DOHH2 (cell line): ENCODE measurements around the gene FUT6.

ENCODE experiments used
- H3F3A ChIP-seq: fragments of 200-600 bp; sonication (generic), shearing (Covaris generic); 2 replicates; pipeline ENCODE4 v1.6.0; 2016; ENCODE audit warnings: antibody characterized with exemption, mild to moderate bottlenecking; ENCODE audit not compliant: control insufficient read depth, insufficient read depth
- H3K27ac ChIP-seq: fragments of 200-600 bp; sonication (generic); 2 replicates; pipeline ENCODE4 v1.5.1; 2014; ENCODE audit warnings: low read depth, mild to moderate bottlenecking, low read length, moderate library complexity
- H3K27me3 ChIP-seq: fragments of 200-600 bp; sonication (generic); 2 replicates; pipeline ENCODE4 v1.6.1; 2014; ENCODE audit warnings: mild to moderate bottlenecking, low read length, mixed read lengths; ENCODE audit not compliant: control insufficient read depth
- H3K36me3 ChIP-seq: fragments of 200-600 bp; sonication (generic); 2 replicates; pipeline ENCODE4 v1.6.1; 2014; ENCODE audit warnings: mild to moderate bottlenecking, low read length, moderate library complexity, mixed read lengths; ENCODE audit not compliant: control insufficient read depth
- H3K4me1 ChIP-seq: fragments of 200-600 bp; sonication (generic); 2 replicates; pipeline ENCODE4 v1.6.1; 2014; ENCODE audit warnings: mild to moderate bottlenecking, low read length, mixed read lengths; ENCODE audit not compliant: control insufficient read depth
- H3K4me2 ChIP-seq: fragments of 200-600 bp; sonication (generic); 2 replicates; pipeline ENCODE4 v1.6.0; 2014; ENCODE audit warnings: mild to moderate bottlenecking, low read length, moderate library complexity
- H3K4me3 ChIP-seq: fragments of 200-600 bp; sonication (generic); 2 replicates; pipeline ENCODE4 v1.5.1; 2014; ENCODE audit warnings: mild to moderate bottlenecking, low read length, mixed read lengths
- H3K79me2 ChIP-seq: fragments of 200-600 bp; sonication (generic); 2 replicates; pipeline ENCODE4 v1.6.1; 2014; ENCODE audit warnings: mild to moderate bottlenecking, low read length, mixed read lengths; ENCODE audit not compliant: control insufficient read depth
- H3K9me2 ChIP-seq: fragments of 200-600 bp; sonication (generic); replicated peaks from 2 replicates; pipeline ENCODE4 v1.6.1; 2014; ENCODE audit warnings: mild to moderate bottlenecking, low read length, mixed read lengths; ENCODE audit not compliant: control insufficient read depth
- H3K9me3 ChIP-seq: fragments of 200-600 bp; sonication (generic); 2 replicates; pipeline ENCODE4 v1.6.1; 2014; ENCODE audit warnings: antibody characterized with exemption, low read length, mixed read lengths; ENCODE audit not compliant: control insufficient read depth, insufficient read depth
- H4K20me1 ChIP-seq: fragments of 200-600 bp; sonication (generic); 2 replicates; pipeline ENCODE4 v1.6.0; 2014; ENCODE audit warnings: low read depth, mild to moderate bottlenecking, antibody characterized with exemption, low read length, moderate library complexity; ENCODE audit not compliant: control insufficient read depth, insufficient read depth
- CTCF ChIP-seq: fragments of 200-600 bp; sonication (generic); IDR thresholded peaks from one replicate; pipeline ENCODE4 v1.5.1; 2014; ENCODE audit warnings: antibody characterized with exemption, mild to moderate bottlenecking, low read depth, low read length; ENCODE audit not compliant: poor library complexity, severe bottlenecking
- EZH2phosphoT487 ChIP-seq: fragments of 200-600 bp; sonication (generic); IDR thresholded peaks from 2 replicates; pipeline ENCODE4 v1.6.1; 2017; ENCODE audit warnings: borderline replicate concordance, mild to moderate bottlenecking, antibody characterized with exemption, low read length, moderate library complexity, mixed read lengths

The FUT6 gene

GRCh38 chr19:5790559-5791520, 48.7 kb downstream of the FUT6 start, which contains the start of gene DUS3L:
TSS of gene DUS3L (minus strand) at chr19:5791163. CDS start at chr19:5791141, 22 bp downstream.
- peak within 1 kb of the TSS; percentile 100 for H3K4me3 ChIP-seq
- peaks cover 20% of the 10 kb centered on the region for H3K79me2 ChIP-seq
- H3K9me2 ChIP-seq = no peaks in the 10 kb centered on the region
- no peaks in the 10 kb centered on the region for H3K27me3 ChIP-seq
- H3K27ac ChIP-seq = peak within 1 kb of the TSS; percentile 92
- peak within 1 kb of the TSS; percentile 96 for H3K4me2 ChIP-seq
- no peaks in the 10 kb centered on the region for H3K9me3 ChIP-seq
- no peak for TF ChIP-seq EZH2phosphoT487
- TF ChIP-seq CTCF = no peak
- 0 out of 2 replicates have a peak, but pooled peaks cover 4% of the 10 kb centered on the region for H4K20me1 ChIP-seq
- H3K4me1 ChIP-seq = peaks cover 11% of the 10 kb centered on the region
- H3K36me3 ChIP-seq = peaks cover 49% of the 10 kb centered on the region
- no peaks in the 10 kb centered on the region for H3F3A ChIP-seq

GRCh38 chr19:5789886-5790558, 49.5 kb downstream of the FUT6 start:
- Histone ChIP-seq H3K9me3 (no peaks in the 10 kb centered on the region), H4K20me1 (0 out of 2 replicates have a peak, but pooled peaks cover 4% of the 10 kb centered on the region), H3K4me2 (peak overlapping the region; percentile 96), H3K27me3 (no peaks in the 10 kb centered on the region), H3K4me3 (peak overlapping the region; percentile 100), H3K79me2 (peaks cover 20% of the 10 kb centered on the region), H3K4me1 (peaks cover 11% of the 10 kb centered on the region), H3K9me2 (no peaks in the 10 kb centered on the region), H3K36me3 (peaks cover 57% of the 10 kb centered on the region), H3F3A (no peaks in the 10 kb centered on the region), H3K27ac (no peak overlapping the region)
- TF ChIP-seq CTCF = no peak
- TF ChIP-seq EZH2phosphoT487 = no peak

GRCh38 chr19:5789351-5789761, 50.1 kb downstream of the FUT6 start:
- Histone ChIP-seq H3K9me2 (no peaks in the 10 kb centered on the region), H3K9me3 (no peaks in the 10 kb centered on the region), H3K27me3 (no peaks in the 10 kb centered on the region), H3K27ac (no peak overlapping the region), H3K4me1 (peaks cover 11% of the 10 kb centered on the region), H4K20me1 (0 out of 2 replicates have a peak, but pooled peaks cover 4% of the 10 kb centered on the region), H3K4me2 (peak overlapping the region; percentile 96), H3K36me3 (peaks cover 59% of the 10 kb centered on the region), H3K4me3 (no peak overlapping the region), H3K79me2 (peaks cover 20% of the 10 kb centered on the region), H3F3A (no peaks in the 10 kb centered on the region)
- no peak for TF ChIP-seq CTCF
- TF ChIP-seq EZH2phosphoT487 = no peak
